Measurements from ENCODE around the gene ARHGAP24. TPM values are rescaled to one million over a fixed set of nuclear protein-coding genes. Genes with fewer than 3 reads are reported as not detected.

Gene ARHGAP24
- total RNA-seq, 1 experiment from 2014 or later: 35.7 TPM

DNA sequence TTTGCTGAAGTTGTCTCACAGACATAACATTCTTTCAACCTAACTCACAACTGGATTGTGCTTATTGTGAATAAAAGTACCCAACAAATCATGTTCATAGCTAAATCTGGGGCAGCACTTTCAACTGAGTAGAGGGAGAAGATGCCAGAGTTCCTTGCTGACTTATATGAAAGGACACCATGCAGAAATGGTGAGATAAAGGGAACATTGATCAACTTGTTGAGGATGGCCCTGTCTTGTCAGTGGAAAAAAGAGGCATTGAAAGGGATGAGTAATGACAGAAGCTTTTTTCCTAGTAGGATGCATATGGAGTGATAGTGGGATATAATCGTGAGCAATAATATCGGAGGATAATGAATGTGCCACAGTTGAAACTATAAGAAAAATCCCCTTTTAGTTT lies 221.7 kb downstream of the ARHGAP24 start:
- no peak for DNase-seq (ENCODE audit: low read depth)

DNA sequence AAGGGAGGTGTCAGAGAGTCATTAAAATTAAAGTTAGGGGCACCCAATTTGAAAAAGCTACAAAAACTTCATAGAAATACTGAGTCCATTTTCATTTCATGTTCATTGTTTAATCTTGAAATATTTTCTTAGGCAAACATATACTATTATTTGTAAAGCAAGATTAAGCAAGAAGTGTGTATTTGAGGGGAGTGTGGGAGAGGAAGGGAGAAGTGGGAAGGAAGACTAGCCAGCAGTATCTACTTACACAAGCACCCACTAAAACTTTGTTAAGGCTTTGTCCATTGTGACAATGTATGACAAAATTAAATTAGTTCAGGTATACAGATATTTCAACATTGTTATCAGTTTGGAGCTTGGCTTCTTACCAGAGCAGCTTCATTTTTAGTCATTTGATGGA lies 222.9 kb downstream of the ARHGAP24 start:
- DNase-seq (ENCODE audit: low read depth): no peak

DNA sequence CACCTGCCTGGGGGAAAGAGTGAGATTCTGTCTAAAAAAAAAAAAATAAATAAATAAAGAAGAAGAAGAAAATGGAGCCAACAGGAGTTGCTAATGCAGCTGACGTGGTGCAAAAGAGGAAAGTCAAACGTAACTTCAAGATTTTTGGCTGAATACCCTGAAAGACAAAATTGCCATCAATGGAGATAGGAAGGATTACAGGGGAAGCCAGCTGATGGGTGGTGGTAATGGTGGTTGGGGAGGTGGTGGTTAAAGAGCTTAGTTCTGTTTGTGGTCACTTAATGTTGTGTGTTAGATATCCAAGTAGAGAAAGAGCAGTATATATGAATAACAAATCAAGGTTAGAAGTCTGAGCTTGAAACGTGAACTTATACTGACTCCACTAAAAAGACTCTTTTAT lies 225.4 kb downstream of the ARHGAP24 start:
- DNase-seq (ENCODE audit: low read depth): no peak

DNA sequence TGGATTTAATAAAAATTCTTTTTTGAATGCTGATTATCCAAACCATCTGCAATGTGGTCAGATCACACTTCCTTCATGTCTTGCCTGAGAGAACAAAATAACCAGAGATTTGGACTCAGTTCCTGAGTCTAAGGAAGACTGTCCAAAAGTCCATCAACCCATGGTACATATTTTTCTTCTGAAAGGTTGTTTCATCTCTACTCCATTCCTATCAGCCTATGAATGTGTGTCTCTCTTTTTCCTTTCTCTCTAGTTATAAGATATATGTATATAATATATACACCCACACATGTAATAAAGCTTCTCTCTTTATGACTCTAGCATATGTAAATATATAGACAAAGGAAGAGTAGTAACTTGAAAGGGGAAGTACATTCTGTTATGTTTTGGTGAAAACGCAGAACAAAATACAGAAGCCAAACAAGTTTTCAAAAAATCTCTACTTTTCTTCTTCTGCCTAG lies 226.9 kb downstream of the ARHGAP24 start:
- no peak for DNase-seq (ENCODE audit: low read depth)

DNA sequence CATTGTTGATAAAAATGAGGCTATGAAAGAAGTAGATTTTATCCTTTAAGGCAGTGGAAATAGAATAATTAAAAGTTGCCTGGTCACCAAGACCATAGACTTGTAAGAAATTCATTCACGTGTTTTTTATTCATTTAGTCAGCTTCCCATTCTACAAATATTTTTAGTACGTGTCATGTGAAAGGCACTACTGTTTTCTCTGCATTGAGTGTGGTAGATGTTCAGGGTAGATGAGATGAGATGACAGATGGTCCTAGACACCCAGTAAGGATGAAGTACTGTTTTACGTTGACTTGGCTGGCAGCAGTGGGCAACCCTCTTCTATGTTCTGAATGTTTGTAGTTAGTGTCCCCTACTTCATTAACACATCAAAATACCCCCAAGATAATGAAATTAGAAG lies 228.1 kb downstream of the ARHGAP24 start:
- peak; percentile 64 for DNase-seq (ENCODE audit: low read depth)

DNA sequence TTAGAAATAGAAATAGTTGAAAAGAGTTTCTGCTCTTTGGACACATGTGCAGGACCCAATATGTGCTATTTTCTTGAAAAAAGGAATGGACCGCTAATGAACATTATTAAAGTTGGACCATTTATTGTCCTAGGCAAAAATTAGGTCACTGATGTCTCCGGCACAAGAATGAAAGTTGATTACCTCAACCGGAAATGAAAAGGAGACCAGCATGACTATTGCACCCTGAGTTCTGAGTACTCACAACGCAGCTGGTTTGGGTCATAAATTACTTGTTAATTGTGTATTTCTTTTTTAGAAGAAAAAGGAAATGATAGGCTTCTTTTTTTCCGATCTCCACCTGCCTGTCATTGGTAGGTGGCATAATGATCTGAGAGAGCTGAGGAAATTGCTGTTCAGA lies 232.7 kb downstream of the ARHGAP24 start:
- DNase-seq (ENCODE audit: low read depth): peak; percentile 63

DNA sequence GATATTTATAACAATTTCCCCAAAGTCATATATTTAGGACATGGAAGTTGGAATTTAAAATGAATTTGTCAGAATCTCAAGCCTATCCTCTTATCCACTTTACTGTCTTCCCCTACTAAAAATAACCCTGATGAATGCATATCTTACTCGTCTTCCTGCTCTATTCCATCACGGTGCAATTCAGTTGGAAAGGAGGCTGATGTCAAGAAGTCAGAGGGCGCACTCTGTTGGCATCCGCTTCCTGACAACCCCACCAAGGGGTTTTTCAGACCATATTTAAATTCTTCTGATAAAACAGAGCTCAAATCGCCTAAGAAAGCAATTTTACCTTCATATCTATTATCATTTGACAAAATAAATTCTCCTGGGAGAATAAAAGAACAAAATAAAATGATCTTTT lies 233.5 kb downstream of the ARHGAP24 start:
- DNase-seq (ENCODE audit: low read depth): peak; percentile 39

DNA sequence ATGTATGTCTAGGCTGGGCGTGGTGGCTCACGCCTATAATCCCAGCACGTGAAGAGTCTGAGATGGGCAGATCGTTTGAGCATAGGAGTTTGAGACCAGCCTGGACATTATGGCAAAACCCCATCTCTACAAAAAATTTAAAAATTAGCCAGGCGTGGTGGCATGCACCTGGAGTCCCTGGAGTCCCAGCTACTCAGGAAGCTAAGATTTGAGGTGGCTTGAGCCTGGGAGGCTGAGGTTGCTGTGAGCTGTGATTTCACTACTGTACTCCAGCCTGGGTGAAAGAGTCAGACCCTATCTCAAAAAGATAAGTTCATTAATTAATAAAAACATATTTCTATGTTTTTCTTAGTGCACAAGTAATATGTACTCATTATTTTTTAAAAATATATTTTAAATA lies 238.1 kb downstream of the ARHGAP24 start:
- DNase-seq (ENCODE audit: low read depth): no peak

DNA sequence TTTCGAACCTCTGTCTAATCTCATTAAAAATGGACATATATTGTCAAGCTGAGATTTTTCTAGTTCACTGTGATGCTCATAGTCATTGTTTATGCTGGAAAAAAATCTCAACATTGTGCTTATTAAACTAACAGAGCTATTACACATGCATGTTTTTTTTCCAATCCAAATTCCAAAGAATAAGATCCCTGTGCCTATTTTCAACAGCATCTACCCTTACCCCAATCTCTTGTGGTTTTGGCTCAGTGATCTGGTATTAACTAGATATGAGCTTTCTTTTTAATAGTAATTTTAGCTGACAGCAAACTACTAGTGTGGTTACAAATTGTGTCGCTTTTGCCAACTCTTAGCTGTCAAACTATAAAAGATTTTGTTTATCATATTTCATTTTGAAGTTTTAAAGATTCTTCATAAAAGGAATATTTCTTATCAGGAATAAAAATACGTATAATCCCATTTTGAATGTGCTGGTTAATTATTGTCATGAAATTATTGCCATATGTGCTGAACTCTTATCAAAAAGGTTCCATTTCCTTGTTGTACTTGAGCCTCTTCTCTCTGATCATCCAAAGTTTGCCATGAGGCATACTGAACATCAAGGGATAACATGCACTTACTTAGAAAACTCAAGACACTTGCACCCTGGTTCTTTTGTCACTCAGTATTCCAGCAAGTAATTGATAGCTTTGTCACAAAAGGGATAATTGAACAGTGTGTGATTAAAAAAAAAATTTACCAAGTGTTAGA lies 241.2 kb downstream of the ARHGAP24 start:
- peak; percentile 65 for DNase-seq (ENCODE audit: low read depth)

DNA sequence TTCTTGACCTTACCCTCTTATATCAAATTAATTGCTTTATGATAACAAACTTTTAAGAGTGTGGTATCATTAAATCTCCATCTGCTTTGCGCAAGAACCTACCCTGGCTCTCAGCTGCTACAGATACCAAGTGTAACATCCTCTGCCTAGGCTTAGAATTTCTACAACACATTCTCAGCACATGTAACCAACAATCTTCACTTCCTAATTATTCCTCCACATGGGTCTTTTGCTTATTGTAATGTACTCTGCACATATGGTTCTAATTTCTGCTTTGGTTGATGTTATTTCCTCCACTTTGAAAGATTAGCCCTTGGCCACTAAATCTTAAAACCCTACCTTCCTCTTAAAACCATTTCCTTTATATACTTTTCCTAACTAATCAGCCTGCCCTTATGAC lies 242.4 kb downstream of the ARHGAP24 start:
- no peak for DNase-seq (ENCODE audit: low read depth)

DNA sequence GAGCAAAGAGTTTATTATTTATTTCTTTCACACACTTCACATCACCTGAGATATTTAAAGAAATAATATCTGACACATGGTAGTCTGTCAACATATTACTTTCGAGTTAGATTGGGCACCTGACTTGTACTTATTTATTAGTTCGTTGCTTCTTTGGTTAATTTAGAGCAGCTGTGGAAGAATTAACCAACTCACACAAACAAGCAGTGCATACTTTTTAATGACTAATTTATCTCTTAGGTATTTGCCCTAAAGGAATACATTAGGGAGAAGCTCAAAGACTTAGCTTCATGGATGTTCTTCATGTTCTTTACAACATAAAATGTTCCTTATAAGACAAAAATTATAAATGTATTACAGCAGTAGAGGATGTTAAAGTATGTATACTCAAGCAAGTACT lies 242.9 kb downstream of the ARHGAP24 start:
- DNase-seq (ENCODE audit: low read depth): no peak

DNA sequence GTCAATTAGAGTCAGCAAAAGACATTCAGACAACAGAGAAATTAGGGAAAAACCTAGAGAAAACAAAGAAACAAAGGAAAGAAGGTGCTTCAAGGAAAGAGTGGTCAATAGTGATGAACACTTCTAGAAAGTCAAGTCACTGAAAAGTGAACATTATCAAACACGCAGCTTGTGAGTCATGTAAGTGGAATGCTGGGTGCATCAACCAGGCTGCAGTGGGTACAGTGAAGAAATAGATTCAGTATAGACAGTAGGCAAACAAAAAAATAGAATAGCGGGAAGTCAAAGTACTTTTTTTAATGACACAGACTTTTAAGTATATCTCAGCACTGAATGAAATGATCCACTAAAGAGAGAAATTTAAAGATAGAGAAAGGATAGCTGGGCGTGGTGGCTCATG lies 245.8 kb downstream of the ARHGAP24 start:
- DNase-seq (ENCODE audit: low read depth): peak; percentile 85

DNA sequence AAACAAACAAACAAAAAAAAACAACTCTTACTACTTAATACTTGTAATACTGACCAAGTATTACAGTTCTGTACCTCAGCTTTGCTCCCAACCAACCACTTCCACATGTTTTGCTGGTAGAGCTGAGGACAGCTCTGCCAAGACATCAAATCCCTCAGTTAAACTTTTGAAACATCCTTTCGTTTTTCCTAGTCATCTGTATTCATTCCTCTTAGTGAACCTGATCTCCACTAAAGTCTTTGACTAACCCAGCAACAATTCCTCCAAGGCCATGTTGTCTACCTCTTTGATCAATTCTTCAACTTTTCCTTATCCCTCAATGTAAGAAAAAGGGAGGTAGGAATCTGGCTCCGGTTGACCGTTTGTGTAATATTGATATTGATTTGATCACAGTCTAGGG lies 247.5 kb downstream of the ARHGAP24 start:
- no peak for DNase-seq (ENCODE audit: low read depth)

DNA sequence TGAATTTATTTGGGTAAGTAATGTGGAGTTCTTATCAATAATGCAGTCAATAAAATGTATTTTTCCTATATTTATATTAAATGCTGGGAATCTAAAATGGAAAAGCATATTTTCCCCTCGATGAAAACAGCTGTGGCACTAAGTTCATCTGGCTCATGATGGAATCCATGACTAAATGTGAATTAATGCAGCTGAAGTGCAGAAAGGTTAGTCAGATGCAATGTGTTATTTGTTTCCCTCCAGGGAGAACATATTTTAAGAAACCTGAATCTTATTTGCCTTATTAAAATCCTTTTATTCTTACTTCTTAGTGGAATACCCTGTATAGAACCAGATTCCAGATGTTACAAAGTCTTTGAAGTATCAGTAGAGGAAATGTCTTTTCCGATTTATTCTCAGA lies 247.9 kb downstream of the ARHGAP24 start:
- DNase-seq (ENCODE audit: low read depth): peak; percentile 74

DNA sequence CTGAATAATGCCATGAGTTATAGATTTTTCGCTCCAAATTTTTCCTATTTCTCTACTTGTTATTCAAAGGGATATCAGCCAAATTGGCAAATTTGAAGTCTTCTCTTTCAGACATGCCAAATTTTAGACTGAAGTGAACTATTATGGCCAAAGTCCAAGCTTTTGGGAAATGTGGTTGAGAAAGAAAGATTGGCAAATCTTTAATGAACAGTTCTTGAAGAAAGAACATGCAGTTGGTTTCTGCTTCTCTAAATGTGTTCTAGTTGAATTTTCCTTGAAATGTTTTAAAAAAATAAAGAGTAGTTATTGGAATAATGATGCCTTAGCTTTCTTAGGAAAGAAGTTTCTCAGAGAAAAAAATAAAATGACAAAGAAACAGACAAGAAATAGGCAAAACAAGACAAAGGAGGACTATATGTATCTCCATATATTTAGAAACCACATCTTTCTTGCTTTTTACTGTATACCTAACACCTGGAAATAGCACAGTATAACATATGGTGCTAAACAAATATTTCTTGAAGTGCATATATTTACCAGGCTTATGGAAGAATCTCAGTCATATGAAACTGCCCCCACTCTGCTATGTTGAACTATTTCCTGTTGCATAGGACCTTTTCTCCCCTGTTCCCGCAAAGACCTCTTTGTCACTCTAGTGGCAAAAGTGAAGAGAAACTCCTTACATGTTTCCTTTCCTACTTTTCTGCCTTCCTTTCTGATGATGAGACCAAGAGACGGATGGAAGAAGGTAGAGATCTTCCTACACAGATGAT lies 250.0 kb downstream of the ARHGAP24 start:
- DNase-seq (ENCODE audit: low read depth): peak; percentile 43

DNA sequence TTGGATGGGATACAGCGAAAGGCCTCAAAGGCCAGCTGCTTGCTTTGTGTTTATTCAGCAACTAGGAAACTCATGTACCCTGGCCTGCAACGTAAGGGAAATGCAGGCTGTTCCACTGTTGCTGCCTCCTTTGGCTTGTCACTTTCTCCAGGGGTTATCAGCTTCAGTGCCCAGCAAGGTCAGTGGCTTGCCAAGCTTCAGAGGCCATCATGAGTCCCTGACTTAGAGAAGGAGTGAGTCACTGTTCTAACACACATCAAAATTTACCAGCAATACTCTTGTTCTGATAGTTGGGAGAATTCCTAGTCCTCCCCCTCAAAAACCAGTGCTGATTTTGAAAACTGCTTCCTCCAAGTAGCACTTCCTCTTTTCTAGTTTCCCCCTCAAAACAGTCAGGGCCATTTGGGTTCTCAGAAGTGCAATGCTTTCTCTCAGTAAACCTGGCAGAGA lies 250.8 kb downstream of the ARHGAP24 start:
- peak; percentile 52 for DNase-seq (ENCODE audit: low read depth)

DNA sequence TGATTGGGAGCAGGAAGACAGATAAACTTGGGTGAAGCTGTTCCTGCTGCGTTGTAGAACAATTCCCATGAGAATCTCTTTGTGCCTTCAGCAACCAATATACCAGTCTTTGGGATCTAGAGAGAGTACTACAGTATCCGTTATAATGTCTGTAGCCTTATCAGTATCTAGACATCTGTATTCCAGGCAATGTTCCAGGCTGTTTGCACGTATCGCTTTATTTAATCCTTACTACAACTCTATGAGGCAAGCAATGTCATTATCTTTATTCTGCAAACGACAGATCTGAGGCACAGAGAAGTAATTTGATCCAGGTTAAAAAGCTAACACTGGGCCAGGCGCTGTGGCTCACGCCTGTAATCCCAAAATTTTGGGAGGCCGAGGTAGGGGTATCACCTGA lies 251.6 kb downstream of the ARHGAP24 start:
- no peak for DNase-seq (ENCODE audit: low read depth)

DNA sequence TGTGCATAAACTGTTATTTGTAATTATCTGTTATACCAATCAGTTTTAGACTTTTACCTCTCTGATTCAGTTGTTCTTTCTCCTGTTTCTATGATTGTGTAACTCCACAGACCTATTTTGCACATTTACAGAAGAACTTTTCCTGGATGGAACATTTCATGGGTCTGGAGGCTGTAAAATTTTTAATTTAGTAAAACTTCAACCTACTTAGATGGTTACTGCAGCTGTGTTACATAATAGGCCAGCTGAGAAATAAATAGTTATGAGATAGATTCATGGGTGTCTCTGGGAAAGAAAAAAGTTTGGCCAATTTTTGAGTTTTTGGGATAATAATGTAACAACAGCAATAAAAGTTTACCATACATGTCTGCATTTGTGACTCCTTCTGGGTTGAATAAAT lies 253.5 kb downstream of the ARHGAP24 start:
- DNase-seq (ENCODE audit: low read depth): no peak

DNA sequence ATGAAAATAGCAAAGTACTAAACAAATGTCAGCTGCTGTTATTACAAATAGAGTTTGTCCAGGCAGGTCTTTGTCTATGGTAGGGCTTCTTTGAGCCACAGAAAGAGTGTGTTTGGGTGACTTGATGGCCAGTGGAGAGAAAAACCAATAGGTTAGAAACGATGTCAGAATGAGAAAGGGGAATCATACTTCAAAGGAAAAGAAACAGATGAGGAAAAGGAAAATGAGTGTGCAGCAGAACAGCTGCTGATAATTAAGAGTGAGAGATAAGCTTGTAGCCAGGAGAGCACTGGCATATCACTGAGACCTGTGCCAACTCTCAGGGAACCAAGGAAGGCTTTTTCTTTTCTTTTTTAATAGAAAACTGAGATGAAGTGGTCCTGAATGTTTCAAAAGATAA lies 257.2 kb downstream of the ARHGAP24 start:
- DNase-seq (ENCODE audit: low read depth): no peak

DNA sequence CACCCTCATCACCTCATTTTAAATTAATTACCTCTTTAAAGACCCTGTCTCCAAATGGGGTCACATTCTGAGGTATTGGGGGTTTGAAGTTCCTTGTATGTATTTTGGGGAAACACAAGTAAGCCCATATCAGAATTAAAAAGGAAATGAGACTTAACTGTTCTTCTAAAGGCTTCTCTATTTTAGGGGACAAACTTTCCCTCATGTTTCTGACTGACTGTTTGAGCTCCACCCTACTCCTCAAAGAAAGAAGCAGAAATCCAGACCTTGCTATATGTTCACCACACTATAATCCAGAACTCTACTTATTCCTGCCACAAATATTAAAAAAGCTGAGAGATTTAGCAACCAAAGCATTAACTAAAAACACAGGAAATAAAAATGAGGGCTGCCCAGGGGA lies 258.8 kb downstream of the ARHGAP24 start:
- DNase-seq (ENCODE audit: low read depth): no peak

DNA sequence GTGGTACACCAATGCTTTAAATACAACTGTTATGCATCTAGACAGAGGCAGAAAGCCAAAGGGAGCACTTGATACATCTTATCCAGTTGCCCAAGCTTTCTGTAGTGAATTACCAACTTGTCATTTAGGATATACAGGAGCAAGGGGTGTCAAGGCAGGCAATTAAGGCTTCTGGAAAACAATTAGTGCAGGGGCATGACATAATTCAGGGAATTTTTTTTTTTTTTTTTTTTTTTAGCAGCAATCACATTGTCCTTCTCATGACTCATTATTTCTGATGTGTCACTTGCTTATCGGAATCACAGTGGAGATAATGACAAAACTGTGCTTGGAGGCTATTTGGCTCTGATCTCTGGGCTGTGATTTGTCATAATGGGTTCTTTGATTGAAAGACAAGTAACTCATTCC lies 259.5 kb downstream of the ARHGAP24 start:
- peak; percentile 40 for DNase-seq (ENCODE audit: low read depth)

DNA sequence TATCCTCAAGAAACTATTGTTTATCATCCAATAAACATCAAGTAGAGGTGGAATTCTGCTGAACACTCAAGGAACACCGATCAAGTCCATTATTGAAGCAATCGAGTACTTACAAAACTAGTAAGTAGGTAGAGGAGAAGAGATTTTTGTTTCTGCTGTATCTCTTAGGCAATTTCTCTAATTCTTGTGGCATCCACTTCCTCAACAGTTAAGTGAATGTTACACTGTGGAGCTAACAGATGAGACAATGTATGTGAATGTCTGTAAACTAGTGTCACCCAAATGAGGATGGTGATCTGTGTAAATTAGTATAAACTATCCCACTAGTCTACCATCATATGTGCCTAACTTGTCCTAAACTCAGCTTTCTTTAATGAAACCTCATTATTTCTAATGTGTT lies 261.6 kb downstream of the ARHGAP24 start:
- no peak for DNase-seq (ENCODE audit: low read depth)

DNA sequence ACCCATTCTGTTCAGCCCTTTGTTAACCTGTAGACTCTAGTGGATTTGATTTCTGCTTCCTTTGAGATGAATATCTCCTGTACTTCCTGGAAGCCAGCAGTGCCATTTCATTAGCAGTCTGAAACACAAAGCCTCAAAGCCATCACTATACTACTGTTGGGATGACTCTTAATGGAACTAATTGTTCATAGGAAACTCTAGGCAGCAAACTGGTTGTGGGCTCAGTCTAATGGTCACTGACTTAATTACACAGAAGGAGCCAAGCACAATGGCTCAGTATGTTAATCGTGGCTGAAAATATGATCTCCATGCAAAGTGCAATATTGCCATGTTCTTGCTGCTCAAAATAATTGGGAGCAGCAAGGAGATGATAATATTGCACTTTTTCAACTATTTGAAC lies 262.3 kb downstream of the ARHGAP24 start:
- no peak for DNase-seq (ENCODE audit: low read depth)
